ENCODE data around the gene OPCML.

The OPCML gene

DNA sequence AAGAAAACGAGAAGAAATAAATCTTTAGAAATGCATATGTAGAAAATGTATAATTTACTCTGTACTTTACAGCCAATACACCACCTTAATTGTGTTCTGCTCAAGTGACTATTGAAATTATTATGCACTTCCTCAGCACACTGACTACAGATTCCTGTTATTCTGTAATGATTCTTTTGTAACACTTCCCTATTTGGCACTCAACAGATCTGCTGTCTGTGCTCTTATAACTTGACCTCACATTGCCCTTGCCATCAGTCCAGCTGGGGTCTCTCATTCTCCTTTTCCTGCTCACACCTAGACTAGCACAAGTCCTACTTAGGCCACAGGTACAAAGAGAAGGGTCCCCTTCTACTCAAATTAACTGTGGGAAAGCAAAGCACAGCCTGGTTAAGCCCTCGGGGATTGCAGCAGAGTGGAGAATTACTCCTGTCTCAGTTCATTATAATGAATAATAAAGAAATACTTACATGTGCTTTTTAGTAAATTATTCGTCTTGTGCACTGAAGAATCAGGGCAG, 860.4 kb downstream of the OPCML start:
- DNase-seq (ENCODE audit: low read depth, low spot score): no peak

DNA sequence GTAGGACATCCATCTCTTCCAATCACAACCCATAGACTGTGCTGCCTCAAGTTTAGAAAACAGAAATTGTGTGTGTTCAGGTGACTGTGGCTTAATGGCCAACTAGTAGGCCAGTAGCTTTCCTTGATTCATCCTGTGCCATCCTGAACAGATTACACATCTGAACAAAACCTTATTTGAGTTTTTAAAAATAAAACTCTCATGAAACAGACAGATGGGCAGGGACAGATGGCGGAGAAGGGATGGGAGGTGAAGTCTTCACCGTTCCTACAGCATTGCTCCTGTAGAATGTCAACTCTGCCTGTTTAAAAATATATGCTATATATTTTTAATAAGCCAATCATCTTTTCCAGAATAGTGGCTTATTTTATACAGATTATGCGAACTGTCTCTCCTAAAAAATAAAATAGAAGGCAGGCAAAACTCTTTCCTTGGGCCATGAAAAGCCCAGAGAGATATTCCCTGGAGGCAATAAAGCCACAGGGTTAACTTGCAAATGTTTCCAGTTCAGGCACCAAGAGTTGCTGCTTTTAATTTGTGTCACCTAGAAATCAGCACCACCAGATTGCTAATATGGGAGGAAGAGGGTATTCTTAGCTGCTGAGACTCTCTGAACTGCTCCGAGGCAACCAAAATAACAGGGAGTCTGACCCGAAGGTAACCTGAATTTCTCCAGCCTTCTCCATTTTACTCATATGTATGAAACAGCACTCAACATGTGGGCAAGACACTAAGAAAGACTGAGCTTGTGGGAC, 861.2 kb downstream of the OPCML start:
- no peak for DNase-seq (ENCODE audit: low read depth, low spot score)

DNA sequence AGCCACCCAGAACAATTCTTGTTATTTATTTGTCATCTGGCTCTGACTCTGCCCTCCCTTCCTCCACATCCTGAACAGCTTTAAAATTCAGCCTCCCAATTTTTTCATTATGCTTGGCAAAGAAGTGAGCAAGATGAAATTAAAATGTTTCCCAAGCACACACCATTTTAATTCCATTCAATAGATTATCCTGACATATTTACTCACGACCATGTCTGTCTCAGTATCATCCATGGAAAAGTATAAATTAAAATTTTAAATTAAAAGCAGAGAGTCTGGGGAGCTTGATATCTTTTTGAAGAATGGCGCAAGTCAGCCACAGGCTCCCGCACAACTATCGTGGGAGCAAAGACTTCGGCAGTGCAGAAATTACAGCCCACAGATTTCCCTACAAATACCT, 862.4 kb downstream of the OPCML start:
- DNase-seq (ENCODE audit: low read depth, low spot score): no peak

DNA sequence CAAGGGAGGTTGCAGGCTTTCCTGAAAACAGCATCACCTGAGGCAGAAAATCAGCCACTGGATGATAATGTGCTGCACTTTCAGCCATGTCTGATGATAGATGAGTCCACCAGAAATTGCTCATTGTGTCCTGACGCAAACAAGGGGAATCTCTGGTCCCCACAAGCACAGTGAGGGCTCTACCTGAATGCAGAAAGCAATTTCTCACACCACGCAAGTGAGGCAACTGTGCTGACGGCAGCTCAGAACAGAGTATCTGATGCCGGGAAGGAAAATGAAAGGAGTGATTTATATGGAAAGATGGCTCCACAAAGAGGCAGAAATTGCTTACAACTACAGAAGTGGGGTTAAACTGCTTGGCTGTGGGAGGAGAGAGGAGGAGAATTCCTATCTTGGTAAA, 867.1 kb downstream of the OPCML start:
- no peak for DNase-seq (ENCODE audit: low read depth, low spot score)

DNA sequence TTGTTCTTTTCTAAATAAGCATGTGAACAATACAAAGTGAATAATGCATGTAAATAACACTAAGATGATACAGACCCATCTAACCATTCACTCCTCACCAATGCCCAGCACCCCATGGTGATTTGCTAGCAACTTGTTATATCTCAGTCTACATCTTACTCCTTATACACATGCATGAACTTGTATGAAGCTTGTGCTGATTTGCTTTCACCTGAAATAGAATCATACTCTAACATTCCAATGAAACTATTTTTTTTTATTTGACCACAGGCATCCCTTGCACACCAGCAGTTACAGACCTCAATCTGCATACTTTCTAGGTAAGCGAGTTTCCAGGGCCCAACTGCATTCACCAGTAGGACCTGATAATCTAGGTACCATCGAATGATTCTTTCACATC, 873.6 kb downstream of the OPCML start:
- no peak for DNase-seq (ENCODE audit: low read depth, low spot score)

DNA sequence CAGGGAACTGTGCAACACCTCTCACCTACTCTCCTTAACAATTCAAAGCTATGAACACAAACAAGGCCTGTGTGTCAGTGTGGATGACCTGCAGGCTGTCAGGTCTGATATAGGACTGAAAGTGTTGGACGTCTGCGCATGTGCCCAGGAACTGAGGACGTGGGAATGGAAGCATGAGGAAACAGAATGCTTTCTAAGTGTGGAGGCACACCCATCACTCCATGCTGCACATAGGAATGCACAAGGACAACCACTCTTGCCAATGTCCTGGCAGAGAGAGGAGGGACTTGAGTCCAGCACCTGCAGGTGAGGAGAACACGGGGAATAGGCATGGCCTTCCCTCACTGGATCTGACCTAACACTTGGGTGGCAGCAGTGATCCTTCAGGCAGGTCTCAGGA, 874.3 kb downstream of the OPCML start:
- DNase-seq (ENCODE audit: low read depth, low spot score): no peak

DNA sequence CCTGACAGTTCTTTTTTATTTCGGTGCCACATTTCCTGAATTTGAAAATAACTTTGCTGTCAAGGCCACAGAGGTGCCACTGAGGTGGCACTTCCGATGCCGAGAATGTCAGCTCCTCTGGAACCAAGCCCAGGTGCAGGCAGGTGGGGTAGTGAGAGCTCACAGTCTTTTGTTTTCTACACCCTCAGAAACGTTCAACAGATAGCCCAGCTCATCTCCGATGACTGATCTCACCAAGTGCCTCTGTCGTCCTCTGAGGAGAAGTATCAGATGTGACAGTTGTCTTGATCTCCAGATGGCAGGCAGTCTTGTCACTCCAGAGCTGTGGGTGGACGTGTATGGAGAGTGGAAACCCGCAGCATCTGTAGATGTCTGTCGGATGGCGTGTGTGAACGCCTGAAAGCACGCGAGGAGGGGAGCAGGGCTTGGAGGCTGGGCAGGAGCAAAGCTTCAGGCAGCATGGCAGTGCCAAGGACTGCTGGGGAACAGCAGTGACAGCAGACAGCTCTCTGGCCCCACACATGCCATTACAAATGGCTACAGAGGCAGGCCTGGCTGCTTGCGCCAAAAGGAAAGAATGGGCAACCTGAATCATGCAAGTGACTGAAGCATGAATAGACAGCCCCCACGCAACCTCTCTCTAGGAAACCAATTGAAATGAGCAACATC, 877.0 kb downstream of the OPCML start:
- no peak for DNase-seq (ENCODE audit: low read depth, low spot score)

DNA sequence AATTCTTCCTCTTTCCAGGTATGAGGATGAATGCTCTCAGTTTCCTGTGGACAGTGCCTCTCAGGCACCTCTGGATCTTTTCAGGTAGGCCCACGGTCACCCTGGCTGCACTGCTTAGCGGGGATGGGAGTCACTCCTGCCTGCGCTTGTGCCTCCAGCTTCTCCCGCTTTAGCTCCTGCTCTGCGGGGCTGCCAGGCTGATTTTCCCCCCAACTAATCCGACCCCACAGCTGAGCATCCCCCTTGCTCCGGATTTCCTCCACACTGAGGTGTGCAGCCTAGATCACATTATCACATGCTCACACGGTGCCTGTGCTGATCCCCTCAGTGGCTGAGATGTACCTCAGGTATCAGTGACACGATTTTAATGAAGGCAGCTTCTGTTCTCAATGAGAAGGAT, 879.1 kb downstream of the OPCML start:
- DNase-seq (ENCODE audit: low read depth, low spot score): no peak

DNA sequence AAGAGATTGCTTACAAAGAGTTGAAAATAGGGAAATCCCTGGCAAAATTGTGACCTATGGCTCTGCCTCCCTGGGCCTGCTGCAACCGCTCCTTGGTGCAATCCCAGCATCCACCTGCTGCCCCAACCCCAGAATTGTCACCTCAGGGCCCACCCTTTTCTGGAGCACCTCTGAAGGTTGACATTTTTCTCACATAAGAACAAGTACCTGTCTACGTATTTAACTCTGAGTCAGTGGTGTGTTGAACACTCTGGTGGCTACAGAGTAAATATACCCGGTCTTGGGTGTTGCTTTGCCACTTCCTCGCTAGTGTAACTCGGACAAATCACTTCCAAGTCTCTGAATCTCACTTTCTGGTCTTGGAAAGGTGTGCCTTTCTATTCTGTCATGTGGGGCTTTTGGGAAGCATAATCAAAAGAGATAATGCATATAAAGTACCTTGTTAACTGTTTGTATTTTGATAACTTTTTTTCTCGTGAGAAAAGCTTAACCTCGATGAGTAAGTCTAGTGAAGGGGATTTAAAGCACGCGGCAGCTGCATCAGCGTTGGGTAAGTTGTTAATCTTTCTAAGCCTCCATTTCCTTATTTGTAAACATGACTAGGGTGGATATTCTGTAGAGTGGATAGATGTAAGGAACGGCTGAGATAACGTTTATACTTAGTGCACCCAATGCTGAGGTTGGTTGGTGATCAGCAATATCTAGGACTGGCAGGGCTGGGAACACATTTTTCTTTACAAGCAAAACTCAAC, 881.2 kb downstream of the OPCML start:
- DNase-seq (ENCODE audit: low read depth, low spot score): no peak

DNA sequence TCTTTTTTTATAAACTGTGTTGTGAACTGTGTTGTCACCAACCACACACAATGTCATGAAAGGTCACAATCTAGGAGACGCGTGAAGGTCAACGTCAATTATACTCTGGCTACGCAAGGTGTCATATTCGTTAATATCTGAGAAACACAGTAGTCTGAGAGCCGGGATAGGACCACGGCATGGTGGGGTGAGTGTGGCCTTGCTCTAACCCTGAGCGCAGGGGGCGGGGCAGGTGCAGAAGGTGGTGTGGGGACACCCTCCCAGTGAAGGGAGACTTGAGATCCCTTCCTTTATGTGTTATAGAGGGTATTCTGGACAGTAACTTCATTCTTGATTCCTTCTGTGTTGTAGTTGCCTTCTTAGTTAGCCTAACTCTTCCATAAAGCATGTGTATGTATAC, 883.0 kb downstream of the OPCML start:
- DNase-seq (ENCODE audit: low read depth, low spot score): no peak

DNA sequence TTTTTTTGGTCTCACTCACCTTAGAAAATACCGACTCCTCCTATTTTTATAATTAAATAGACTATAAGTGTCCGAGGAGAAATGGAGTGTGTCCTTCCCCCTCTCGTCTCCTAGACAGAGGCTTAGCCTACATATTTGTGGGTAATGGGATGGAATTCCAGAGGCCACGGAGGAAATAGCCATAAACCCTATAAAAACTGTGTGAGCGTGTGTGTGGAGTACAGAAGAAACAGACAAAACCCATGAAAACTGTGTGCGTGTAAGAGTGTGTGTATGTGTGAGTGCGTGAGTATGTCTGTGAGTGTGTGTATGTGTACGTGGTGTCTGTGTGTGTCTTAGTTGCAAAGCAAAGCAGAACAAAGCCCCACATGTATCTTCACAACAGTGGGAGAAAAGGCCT, 883.5 kb downstream of the OPCML start:
- DNase-seq (ENCODE audit: low read depth, low spot score): no peak

DNA sequence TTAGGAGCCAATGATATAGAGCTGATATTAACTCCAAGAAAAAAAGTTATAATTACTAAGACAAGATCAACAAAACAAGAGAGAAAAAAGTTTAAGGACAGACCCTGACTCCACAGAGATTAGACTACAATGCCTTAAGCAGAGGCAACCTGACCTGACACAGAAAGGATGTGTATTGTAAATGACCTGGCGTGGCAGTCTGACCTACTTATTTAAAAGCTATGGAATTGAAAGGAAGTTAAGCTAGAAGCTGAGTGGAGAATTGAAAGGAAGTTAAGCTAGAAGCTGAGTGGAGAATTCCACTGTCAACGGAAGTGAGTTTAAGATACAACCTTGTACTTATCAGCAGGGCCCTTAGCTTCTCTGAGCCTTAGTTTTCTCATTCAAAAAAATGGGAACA, 885.4 kb downstream of the OPCML start:
- DNase-seq (ENCODE audit: low read depth, low spot score): peak; percentile 3

DNA sequence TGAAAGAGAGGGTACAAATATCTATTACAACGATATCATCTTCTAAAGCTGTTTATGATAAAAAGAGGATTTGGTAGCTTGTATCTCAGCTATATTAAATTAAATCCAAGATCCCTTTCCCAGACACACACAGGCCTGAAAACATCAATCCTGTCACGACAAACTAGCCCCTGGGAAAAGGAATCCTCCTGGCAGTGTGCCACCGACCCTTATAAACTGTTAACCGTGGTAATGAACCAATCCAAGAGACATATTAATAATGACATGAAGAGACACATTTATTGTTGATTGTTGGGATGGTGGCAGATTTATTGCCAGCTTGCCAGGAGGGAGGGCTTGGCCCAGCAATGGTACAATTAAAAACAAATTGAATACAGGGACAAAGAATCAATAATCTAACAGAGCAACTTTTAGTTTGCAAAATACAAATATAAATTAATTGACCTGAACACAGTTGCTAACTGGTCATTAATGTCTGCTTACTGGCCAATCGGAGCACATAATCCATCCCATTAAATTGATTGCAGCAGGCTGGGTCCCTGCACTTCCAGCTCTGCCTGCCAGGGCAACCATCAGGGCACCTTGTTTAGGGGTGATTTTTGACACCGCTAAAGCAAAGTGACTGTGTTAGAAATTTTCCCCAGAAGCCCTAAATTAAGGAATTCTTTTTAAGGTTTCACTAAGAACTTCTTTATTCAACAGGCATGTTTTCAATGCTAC, 887.6 kb downstream of the OPCML start:
- no peak for DNase-seq (ENCODE audit: low read depth, low spot score)

DNA sequence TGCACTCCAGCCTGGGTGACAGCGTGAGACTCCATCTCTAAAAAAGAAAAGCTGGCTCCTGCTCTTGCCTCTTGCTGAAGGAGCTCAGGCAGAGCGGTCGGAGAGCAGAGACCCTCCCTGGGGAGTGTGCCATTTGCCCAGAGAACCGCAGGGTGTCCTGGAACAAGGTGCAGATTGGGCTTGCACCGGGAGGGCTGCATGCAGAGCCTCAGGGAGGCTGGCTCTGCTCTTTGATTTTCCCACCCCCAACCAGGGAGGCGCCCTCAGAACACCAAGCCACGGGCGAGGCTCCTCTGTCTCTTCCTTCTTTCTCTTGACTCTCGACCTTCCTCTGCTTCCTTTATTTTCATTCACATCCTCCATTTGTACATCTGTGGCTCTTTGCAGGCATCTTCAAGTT, 889.1 kb downstream of the OPCML start:
- no peak for DNase-seq (ENCODE audit: low read depth, low spot score)

DNA sequence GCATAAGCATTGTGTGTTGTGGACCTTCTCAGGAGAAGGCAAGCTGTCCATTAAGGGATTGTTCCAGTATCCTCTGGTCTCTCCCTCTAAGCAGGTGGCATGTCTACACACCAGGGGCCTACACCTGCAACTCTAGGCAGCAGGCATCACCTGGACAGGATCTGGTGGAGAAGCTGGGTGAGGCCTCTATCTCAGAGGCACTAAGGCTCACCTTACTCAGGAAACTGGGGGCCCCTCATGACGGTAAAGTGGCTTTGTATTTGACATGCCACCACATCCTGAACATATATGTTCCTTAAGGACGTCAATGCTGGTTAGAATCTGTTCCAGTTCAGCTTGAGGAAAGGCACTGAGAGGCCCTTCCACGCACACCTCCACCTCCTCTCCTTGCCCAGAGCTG, 891.3 kb downstream of the OPCML start:
- no peak for DNase-seq (ENCODE audit: low read depth, low spot score)

DNA sequence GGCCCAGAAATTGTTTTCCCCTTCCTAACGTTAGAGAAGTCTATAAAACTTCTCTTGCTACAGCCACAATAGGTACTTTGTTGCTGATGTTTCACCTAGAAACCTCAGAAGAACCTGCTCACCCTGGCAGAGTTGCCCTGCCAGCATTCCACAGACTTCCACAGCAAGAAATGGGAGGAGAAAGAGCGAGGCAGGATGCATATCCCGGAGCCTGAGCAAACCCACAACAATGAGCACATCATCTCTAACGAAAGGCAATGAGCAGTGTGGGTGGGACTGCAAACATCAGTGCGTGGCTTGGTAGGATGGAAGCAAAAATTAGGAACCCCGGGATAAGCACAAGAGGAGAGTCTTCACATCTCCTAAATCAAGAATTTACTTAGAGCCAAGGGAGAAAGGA, 892.3 kb downstream of the OPCML start:
- DNase-seq (ENCODE audit: low read depth, low spot score): no peak

DNA sequence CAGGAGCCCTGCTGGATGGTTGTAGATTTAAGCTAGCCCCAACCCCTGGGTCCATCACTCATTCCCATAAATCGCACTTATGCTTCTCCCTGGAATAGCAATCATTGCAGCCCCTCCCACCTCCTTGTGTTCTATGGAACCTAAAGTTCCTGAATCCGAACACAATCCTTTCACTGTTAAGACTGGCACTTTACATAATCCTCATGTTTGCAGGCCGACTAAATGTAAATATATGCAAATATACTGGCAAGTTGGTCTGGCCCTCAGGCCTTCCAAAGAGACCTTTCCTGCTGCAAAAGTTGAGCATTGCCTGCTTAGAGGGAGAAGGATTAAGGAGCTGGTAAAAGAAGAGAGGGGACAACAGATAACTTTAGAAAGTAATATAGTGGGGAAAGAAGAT, 892.9 kb downstream of the OPCML start:
- DNase-seq (ENCODE audit: low read depth, low spot score): no peak

DNA sequence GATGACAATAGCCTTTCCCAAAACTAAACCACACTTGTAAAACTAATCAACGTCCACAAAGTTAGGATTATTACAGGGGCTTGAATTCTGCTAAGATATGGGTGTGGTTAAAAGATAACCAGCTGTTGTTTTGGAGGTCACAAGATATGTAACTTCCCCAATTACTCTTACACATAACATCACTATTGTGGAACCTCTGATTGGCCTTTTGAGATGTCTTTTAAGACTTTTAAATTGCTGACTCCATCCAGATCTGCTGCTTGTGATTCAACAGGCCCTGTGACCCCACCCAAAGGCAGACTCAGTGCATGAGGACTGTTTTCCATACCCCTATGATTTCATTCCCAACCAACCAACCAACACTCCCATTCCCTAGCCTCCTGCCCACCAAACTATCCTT, 893.9 kb downstream of the OPCML start:
- DNase-seq (ENCODE audit: low read depth, low spot score): no peak

DNA sequence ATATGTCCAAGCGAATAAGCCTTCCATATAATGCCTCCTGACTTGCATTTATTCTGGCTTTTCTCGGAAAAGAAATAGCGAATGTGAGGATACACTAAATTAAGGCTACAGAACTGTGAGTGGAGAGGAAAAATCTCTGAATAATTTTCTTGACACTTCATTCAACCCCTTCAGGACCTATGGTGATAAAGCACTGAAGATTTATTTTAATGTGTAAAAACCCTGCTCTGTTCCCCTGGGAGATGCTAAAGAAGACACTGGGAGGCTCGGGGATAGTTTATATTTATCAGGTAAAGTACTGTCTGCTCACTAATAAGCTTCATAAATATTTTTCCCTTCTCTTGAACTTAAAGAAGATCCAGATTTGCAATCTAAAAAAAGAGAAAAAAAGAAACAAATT, 895.8 kb downstream of the OPCML start:
- DNase-seq (ENCODE audit: low read depth, low spot score): no peak

DNA sequence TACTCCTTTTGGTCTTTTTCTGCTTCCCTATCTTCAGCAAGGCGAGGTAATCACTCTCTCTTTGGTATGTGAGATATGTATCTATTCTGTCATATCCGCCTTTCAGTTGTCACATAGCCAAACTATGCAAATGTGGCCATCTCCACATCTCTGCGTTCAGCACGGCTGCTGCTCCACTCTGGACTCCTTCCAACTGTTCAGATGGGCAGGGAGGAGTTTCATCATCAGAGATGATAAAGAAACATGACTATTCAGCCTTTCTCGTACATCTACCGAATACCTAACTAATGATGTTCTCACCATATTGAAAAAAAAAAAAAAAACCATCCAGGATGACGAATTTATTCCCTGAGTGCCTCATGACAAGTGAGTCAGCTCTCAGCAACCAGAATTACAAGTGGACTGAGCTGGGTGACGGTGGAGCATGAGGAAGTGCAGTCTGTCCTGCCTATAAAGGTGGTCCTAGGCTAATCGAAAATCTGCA, 899.6 kb downstream of the OPCML start:
- DNase-seq (ENCODE audit: low read depth, low spot score): no peak

DNA sequence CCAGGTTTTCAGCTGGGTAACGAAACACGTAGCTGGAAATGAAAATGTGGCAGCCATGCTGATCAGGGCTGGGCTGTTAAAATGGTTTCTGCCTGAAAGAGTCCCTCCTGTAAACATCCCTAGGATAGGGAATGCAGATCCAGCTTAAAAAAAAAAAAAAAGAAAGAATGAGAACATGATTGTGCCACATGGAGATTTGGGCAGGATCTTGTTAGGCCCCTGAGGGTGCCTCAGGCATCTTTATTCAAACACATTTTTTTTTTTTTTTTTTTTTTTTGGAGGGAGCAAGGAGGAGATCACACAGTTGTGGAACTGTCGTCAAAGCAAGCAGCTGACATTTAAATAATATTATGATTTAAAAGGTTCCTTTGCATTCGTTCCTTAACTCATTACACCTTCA, 900.3 kb downstream of the OPCML start:
- no peak for DNase-seq (ENCODE audit: low read depth, low spot score)

DNA sequence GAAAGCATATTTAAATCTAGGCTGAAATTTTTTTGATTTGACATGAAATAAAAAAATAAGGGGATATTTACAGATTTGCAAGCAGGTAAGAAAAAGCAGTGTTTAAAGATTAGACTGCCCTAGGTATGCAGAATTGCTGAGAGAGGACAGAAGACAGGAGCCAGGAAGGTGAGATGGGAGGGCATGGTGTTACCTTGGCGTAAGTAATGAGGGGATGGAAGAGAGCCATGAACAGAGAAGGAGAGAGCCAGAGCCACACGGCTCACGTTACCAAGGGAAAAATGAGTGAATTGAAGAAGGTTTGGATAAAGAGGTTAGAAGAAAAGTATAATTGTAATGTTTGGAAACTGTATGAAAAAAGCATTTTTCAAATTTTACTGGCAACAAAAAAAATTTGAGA, 904.3 kb downstream of the OPCML start:
- no peak for DNase-seq (ENCODE audit: low read depth, low spot score)

Data from iPS DF 19.7 (cell line).